NCI-H524 treated with DMSO at 0.1 percent for 48 hours (cell line): ENCODE measurements around the gene PML.

Experiments
- DNase-seq: peaks from one replicate; lab custom pipeline; 2025; lab: John Stamatoyannopoulos, UW

Gene PML

GRCh38 chr15:74007820-74008371 is 13.4 kb downstream of the PML start:
- DNase-seq: no peak

- DNase-seq: no peak
Measured at GRCh38 chr15:74008901-74009300, 14.4 kb downstream of the PML start.

GRCh38 chr15:74010929-74011540 is 16.5 kb downstream of the PML start:
- DNase-seq: no peak

DNA sequence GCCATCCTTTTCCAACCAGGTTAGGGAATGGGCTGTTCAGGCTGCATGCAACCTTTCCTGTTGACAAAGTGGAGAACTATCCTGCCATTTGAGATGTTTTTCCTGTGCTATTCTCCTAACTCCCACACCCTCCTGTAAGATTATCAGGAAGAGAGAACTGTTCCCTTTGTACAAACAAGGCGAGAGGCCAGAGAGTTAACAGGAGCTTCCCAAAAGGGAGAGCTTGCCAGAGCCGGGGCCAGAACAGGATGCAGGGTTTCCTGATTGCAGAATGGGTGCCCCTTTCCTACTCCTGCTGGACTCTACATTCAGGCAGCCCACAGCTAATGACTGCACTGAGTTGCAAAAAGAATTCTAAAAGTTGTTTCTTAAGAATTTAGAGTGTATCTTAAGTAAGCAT is 17.1 kb downstream of the PML start:
- DNase-seq: no peak

DNA sequence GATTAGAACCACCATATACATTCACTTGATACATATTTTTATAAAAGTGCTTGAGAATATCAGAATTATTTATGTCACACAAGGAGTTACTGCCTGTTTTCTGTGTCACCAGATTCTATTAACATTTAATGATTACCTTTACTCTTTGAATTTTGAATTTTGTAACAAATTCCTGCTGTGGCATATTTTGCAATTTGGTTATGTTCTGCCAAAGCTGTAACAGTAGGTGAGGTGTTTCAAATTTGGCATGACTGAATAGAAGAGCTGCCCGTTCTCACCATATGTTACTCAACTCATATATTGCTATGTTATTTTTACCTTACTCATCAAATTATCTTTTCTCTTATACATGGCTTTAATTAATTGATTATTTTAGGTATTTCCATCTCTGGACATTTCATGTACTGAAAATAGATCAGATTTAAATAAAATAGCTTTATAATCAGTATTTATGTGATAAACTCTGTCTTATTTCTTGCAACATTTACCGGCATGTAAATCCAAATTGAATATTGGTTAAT is 18.9 kb downstream of the PML start:
- no peak for DNase-seq

DNA sequence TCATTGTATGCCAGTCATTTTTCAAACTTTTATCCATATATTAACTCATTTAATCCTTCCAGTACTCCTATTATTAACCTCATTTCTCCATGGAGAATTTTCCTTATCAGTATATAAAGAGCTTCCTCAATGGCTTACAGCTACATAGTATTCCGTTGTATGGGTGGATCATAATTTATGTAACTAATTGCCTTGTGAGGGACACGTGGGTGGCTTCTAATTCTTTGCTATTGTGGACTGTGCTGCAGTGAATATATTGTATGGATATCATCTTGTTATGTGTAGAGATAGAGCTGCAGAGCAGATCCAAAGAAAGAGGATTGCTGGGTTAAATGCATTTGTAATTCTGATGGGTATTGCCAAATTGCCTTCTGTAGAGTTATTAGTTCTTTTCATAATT is 25.2 kb downstream of the PML start:
- DNase-seq: no peak

- no peak for DNase-seq
Measured at GRCh38 chr15:74022706-74023470, 28.4 kb downstream of the PML start.

GRCh38 chr15:74024687-74025086 is 30.2 kb downstream of the PML start:
- DNase-seq: no peak

- DNase-seq: no peak
Measured at GRCh38 chr15:74025436-74025835, 30.9 kb downstream of the PML start.

DNA sequence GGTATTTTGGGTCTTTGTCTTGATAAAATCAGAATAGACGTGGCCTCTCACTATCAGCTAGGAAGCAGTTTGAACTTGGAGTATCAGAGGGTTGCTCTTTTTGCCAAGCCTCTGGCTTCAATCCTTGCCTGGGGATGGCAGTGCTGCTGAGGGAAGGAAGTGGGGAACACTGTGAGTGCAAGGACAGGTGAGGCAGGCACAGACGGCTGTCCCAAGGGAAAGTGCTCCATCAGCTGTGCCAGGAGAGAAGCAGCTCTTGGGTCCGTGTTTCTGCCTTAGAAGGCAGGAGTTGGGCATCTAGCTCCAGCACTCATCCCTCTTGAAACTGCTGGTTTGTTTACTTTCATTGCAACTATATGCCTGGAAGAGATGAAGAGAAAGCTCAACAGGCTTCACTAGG is 33.2 kb downstream of the PML start:
- DNase-seq: no peak

DNA sequence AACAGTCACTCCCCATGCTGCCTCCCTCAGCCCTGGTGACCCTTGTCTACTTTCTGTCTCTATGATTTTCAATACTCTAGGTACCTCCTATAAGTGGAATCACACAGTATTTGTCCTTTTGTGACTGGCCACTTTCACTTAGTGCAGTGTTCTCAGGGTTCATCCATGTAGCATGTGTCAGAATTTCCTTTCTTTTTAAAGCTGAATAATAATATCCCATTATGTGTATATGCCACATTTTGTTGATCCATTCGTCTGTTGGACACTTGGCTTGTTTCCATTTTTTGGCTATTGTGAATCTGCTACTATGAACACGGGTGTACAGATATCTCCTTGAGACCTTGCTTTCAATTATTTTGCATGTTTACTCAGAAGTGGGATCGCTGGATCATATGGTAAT is 34.1 kb downstream of the PML start:
- no peak for DNase-seq

GRCh38 chr15:74032046-74032445 is 37.5 kb downstream of the PML start:
- no peak for DNase-seq

DNA sequence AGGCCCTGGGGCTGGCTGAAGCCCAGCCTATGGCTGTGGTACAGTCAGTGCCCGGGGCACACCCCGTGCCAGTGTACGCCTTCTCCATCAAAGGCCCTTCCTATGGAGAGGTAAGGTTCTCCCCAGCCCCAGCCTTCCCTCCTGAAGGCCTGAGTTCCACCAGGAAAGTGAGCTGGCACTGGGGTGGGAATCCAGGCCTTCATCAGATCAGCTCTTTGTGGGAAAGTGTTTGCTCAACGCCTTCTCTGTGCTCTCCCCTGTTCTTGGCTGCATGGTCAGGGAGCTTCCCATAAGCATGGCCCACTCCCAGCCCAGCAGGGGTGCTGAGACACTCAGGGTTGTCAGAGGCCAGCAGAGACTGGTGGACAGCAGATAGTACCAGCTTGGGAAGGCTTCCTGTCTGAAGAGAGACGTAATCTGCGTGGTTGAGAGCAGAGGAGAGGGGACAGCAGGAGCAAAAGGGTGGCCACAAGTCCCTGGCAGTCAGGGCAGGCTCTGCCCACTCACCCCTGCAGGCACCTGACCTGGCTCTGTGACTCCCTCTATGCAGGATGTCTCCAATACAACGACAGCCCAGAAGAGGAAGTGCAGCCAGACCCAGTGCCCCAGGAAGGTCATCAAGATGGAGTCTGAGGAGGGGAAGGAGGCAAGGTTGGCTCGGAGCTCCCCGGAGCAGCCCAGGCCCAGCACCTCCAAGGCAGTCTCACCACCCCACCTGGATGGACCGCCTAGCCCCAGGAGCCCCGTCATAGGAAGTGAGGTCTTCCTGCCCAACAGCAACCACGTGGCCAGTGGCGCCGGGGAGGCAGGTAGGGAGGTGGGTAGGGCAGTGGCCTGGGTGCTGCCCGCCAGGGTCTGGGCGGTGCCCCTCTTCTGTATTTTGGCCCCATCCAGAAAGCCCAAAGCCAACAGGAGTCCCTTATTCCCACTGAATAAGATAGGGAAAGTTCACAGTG is 38.4 kb downstream of the PML start:
- DNase-seq: no peak

DNA sequence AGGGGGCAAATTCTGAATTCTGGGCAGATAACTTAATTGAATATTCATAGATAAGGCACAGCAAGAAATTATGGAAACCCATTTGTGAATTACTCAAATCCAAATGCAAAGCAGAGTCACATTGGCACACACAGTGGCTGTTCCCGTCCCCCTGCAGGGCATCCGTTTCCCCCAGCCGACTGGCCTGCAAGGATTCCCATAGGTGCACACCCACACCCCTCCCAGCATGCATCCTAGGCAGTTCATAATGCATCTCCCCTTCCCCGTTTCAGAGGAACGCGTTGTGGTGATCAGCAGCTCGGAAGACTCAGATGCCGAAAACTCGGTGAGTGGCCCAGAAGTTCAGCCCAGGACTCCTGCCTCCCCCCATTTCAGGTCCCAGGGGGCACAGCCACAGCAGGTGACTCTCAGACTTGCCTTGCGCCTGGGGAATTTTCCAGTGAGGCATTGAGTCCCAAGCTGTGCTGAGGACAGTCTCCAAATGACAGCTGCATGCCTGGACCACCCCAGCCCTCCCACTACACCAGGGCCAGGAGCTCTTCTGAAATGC is 39.8 kb downstream of the PML start:
- DNase-seq: no peak

- no peak for DNase-seq
Measured at GRCh38 chr15:74035121-74036017, 40.9 kb downstream of the PML start.

DNA sequence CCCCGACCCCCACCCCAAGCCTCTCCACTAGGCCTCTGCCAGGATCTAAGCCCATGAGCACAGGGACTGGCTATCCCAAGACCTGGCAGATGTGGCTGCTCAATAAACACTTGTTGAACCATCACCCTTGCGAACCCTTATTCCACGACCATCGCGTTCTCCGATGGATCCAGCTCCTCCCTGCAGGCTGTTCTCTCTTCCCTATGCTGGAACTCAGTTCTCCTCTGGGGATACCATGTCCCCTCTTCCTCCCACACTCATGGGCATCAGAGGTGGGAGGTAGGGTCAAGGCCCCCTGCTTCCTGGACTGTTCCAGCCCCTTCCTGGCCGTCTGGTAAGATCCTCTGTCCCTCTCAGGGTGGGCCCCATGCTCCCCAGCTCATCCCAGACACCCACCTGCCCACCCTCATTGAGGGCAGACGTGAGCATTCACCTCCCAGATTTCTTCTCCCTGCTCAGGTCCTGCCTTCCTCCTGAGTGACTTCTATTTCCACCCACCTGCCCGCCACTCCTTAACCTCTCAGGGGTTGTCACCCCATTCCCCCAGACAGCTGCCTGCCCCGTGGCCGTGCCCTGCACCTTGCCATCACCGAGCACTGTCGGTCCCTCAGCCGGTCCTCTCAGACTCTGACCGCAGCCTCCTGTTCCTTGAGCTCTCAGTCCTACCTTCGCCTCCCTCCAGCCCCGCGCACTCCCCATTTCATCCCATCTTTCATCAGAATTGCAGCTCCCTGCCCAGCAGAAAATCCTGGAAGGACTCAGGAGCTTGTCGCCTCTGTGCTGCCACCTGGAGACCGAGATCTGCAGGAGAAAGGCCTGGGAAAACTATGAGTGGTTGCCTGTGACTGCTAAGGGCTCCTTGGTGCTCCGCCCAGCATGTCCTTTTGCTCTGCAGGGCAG is 42.0 kb downstream of the PML start:
- no peak for DNase-seq

DNA sequence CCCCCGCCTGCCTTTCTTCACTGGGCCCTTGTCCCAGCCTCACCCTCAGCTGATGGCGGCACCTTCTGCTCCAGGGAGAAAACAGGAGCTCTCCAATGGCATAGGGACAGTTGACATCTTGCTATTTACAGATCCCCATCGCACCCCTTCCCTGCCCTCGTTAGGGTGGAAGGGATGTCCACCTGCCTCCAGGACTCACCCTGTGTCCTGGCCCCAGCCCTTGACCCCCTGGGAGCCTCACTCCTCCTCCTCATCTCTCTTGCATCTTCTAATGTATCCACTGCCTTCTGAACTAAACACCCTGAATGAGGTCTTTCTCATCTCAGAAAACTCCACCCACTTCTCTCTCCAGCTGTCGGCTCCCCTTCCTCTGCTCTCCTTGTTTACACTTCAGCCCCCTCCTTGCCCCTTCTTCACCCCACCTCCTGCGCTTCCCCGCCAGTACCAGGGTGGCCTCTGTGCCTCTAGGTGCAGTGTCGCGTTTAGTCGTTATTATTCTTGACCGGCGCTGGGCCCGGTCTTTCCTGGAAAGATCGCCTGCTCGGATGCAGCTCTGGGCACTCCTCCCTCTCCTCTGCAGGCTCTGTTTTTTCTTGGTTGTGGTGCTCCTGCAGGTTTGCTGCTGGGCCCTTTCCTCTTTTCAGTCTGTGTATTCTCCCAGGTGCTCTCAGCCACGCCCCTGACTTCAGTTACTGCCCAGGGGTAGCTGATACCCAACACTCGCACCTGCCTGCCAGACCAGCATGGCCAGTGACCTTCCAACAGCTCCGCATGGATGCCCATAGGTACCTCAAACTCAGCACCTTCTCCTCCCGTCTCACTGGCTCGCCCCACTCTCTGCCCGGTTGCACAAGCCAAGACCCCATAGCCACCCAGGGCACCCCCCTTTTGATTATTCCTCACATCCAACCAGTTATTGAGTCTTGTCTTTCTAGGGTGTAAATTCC is 42.9 kb downstream of the PML start:
- no peak for DNase-seq
